H7 (cell line): ENCODE measurements around the gene CIAO3. TPM values are rescaled to one million over a fixed set of nuclear protein-coding genes. Genes with fewer than 3 reads are reported as not detected.

Source experiments
- total RNA-seq: library from RNA; depleted of rRNA; stranded (reverse); fragments of >200 nt; shearing (Covaris generic); gene quantifications from 2 replicates; pipeline ENCODE4 v1.2.3, GENCODE V29; 2014; rRNA removed

CIAO3 gene
- total RNA-seq, 1 experiment from 2014 or later = 46.1 TPM

Other genes starting within 250 kb of the CIAO3 start
- gene CAPN15, start 213.3 kb downstream of the CIAO3 start, total RNA-seq = 80.6 and 87.5 TPM in 2 replicates
- 0.28 and 0.85 TPM in 2 replicates for gene PRR35, start 180.6 kb downstream of the CIAO3 start, total RNA-seq
- gene NHLRC4, start 174.0 kb downstream of the CIAO3 start, total RNA-seq = 1.1 TPM in 2 replicates
- gene PIGQ, start 171.0 kb downstream of the CIAO3 start, total RNA-seq = 42.2 and 44.6 TPM in 2 replicates
- gene RAB40C, start 150.9 kb downstream of the CIAO3 start, total RNA-seq = 26.3 and 26.4 TPM in 2 replicates
- 4.5 and 5.5 TPM in 2 replicates for gene WFIKKN1, start 110.0 kb downstream of the CIAO3 start, total RNA-seq
- 129 and 135 TPM in 2 replicates for gene METTL26, start 104.7 kb downstream of the CIAO3 start, total RNA-seq
- 71.5 and 83.1 TPM in 2 replicates for gene MCRIP2, start 99.2 kb downstream of the CIAO3 start, total RNA-seq
- gene WDR90, start 91.6 kb downstream of the CIAO3 start, total RNA-seq = 35.3 and 38.3 TPM in 2 replicates
- 164 and 174 TPM in 2 replicates for gene RHOT2, start 72.9 kb downstream of the CIAO3 start, total RNA-seq
- 3.1 and 5.9 TPM in 2 replicates for gene RHBDL1, start 65.3 kb downstream of the CIAO3 start, total RNA-seq
- 85.3 and 115 TPM in 2 replicates for gene STUB1, start 60.6 kb downstream of the CIAO3 start, total RNA-seq
- gene JMJD8, start 56.7 kb downstream of the CIAO3 start, total RNA-seq = 63.8 and 88.2 TPM in 2 replicates
- gene WDR24, start 50.6 kb downstream of the CIAO3 start, total RNA-seq = 18.3 and 18.9 TPM in 2 replicates
- 2.8 and 7.1 TPM in 2 replicates for gene FBXL16, start 35.2 kb downstream of the CIAO3 start, total RNA-seq
- 49.6 and 64.2 TPM in 2 replicates for gene METRN, start 25.9 kb downstream of the CIAO3 start, total RNA-seq
- 22.6 and 29.8 TPM in 2 replicates for gene ANTKMT, start 19.9 kb downstream of the CIAO3 start, total RNA-seq
- gene CCDC78, start 14.6 kb downstream of the CIAO3 start, total RNA-seq = 11.3 and 21.0 TPM in 2 replicates
- gene HAGHL, start 13.9 kb downstream of the CIAO3 start, total RNA-seq = 26.6 and 33.1 TPM in 2 replicates
- gene MSLN, start 19.7 kb upstream of the CIAO3 start, total RNA-seq = 0.15 TPM in 1 of 2 replicates, not detected in the other
- 58.7 and 63.4 TPM in 2 replicates for gene RPUSD1, start 47.4 kb upstream of the CIAO3 start, total RNA-seq
- gene CHTF18, start 47.6 kb upstream of the CIAO3 start, total RNA-seq = 65.9 and 80.8 TPM in 2 replicates
- gene GNG13, start 59.7 kb upstream of the CIAO3 start, total RNA-seq = not detected in 2 replicates
- gene LMF1, start 230.0 kb upstream of the CIAO3 start, total RNA-seq = 7.1 and 9.5 TPM in 2 replicates
- 10.0 and 12.8 TPM in 2 replicates for gene SOX8, start 240.8 kb upstream of the CIAO3 start, total RNA-seq